IMR-90 (cell line): ENCODE measurements around the gene B4GALT1.

Experiments used
- CEBPB ChIP-seq: IDR thresholded peaks from 2 replicates; pipeline ENCODE4 v1.6.1; 2012; ENCODE audit warnings: low read depth, low read length, improper control_type of control experiment
- CTCF ChIP-seq: conservative IDR thresholded peaks from 2 replicates; pipeline ENCODE4 v1.5.1; 2012; ENCODE audit warnings: mild to moderate bottlenecking, low read depth, low read length, improper control_type of control experiment
- FOS ChIP-seq: fragments of 150-350 bp; IDR thresholded peaks from 2 replicates; pipeline ENCODE4 v1.6.1; 2016; ENCODE audit warnings: low read depth, low read length
- MAFK ChIP-seq: IDR thresholded peaks from 2 replicates; pipeline ENCODE4 v1.6.1; 2012; ENCODE audit warnings: low read depth, low read length, improper control_type of control experiment
- MAZ ChIP-seq: IDR thresholded peaks from 2 replicates; pipeline ENCODE4 v1.6.1; 2012; ENCODE audit warnings: low read depth, mild to moderate bottlenecking, low read length, improper control_type of control experiment, moderate library complexity, borderline replicate concordance
- MXI1 ChIP-seq: IDR thresholded peaks from 2 replicates; pipeline ENCODE4 v1.6.1; 2012; ENCODE audit warnings: low read depth, mild to moderate bottlenecking, low read length, moderate library complexity, borderline replicate concordance
- NFE2L2 ChIP-seq: fragments of 150-350 bp; IDR thresholded peaks from 2 replicates; pipeline ENCODE4 v1.6.1; 2016; ENCODE audit warnings: low read depth, mild to moderate bottlenecking, low read length
- POLR2A ChIP-seq: IDR thresholded peaks from 2 replicates; pipeline ENCODE4 v1.6.1; 2012; ENCODE audit warnings: mild to moderate bottlenecking, low read depth, low read length
- RAD21 ChIP-seq: IDR thresholded peaks from 2 replicates; pipeline ENCODE4 v1.6.1; 2012; ENCODE audit warnings: low read length, improper control_type of control experiment
- RCOR1 ChIP-seq: IDR thresholded peaks from 2 replicates; pipeline ENCODE4 v1.6.1; 2012; ENCODE audit warnings: mild to moderate bottlenecking, low read length, improper control_type of control experiment; ENCODE audit not compliant: insufficient replicate concordance
- RFX5 ChIP-seq: IDR thresholded peaks from 2 replicates; pipeline ENCODE4 v1.8.0; 2012; ENCODE audit warnings: low read depth, mild to moderate bottlenecking, low read length, moderate library complexity
- SMC3 ChIP-seq: fragments of 150-350 bp; IDR thresholded peaks from 2 replicates; pipeline ENCODE4 v1.6.1; 2016; ENCODE audit warnings: low read depth, mild to moderate bottlenecking, antibody characterized with exemption, low read length, moderate library complexity
- USF2 ChIP-seq: fragments of 150-350 bp; IDR thresholded peaks from 2 replicates; pipeline ENCODE4 v1.6.1; 2017; ENCODE audit warnings: mild to moderate bottlenecking, antibody characterized with exemption, low read length, low read depth
- TF ChIP-seq, protein P1 (sequence below): fragments of 150-350 bp; IDR thresholded peaks from 2 replicates; pipeline ENCODE4 v1.6.1; 2016; ENCODE audit warnings: low read depth, mild to moderate bottlenecking, low read length, moderate library complexity, borderline replicate concordance

GRCh38 chr9:33202552-33203201, 35.5 kb upstream of the B4GALT1 start:
- TF ChIP-seq CTCF (no peak), CEBPB (no peak), RFX5 (no peak), MAZ (no peak), POLR2A (no peak), NFE2L2 (no peak), SMC3 (no peak), MAFK (no peak), RCOR1 (no peak), FOS (no peak), RAD21 (no peak), USF2 (no peak), MXI1 (no peak)
- TF ChIP-seq, protein P1, sequence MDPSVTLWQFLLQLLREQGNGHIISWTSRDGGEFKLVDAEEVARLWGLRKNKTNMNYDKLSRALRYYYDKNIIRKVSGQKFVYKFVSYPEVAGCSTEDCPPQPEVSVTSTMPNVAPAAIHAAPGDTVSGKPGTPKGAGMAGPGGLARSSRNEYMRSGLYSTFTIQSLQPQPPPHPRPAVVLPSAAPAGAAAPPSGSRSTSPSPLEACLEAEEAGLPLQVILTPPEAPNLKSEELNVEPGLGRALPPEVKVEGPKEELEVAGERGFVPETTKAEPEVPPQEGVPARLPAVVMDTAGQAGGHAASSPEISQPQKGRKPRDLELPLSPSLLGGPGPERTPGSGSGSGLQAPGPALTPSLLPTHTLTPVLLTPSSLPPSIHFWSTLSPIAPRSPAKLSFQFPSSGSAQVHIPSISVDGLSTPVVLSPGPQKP = no peak
